OCI-LY1 (cell line): ENCODE results near the gene ADAMTS20.

ENCODE experiments used
- CTCF ChIP-seq: fragments of 200-600 bp; sonication (generic), shearing (Covaris generic); IDR thresholded peaks from 2 replicates; pipeline ENCODE4 v1.5.1; 2017; ENCODE audit warnings: mild to moderate bottlenecking, antibody characterized with exemption, low read length, moderate library complexity, mixed read lengths
- EZH2 ChIP-seq: fragments of 200-600 bp; sonication (generic), shearing (Covaris generic); IDR thresholded peaks from 2 replicates; pipeline ENCODE4 v1.8.0; 2017; ENCODE audit warnings: borderline replicate concordance, mixed run types, mild to moderate bottlenecking, antibody characterized with exemption, low read length, moderate library complexity, mixed read lengths

- TF ChIP-seq CTCF (no peak), EZH2 (no peak)
Observed at GRCh38 chr12:43425361-43425760, 126.6 kb downstream of the ADAMTS20 start.
